Rectal smooth muscle tissue (tissue), 1 donor: ENCODE results near the gene ADGRV1.
"Not testable (repeated sequence)": the region's sequence is repeated elsewhere in the genome, so short reads cannot be mapped to it uniquely, and the experiment has no call there.

Experiments used
- H3K27ac ChIP-seq: one replicate; pipeline ENCODE4 v1.7.0; 2013; ENCODE audit warnings: low read depth, low read length, inconsistent platforms
- H3K27me3 ChIP-seq: one replicate; pipeline ENCODE4 v1.7.0; 2013; ENCODE audit warnings: low read length; ENCODE audit not compliant: control insufficient read depth, insufficient read depth
- H3K36me3 ChIP-seq: one replicate; pipeline ENCODE4 v1.7.0; 2013; ENCODE audit warnings: low read length; ENCODE audit not compliant: control insufficient read depth, insufficient read depth
- H3K4me1 ChIP-seq: one replicate; pipeline ENCODE4 v1.7.0; 2013; ENCODE audit warnings: low read length; ENCODE audit not compliant: control insufficient read depth, insufficient read depth
- H3K4me3 ChIP-seq: one replicate; pipeline ENCODE4 v1.7.0; 2013; ENCODE audit warnings: low read length
- H3K9ac ChIP-seq: one replicate; pipeline ENCODE4 v1.7.0; 2013; ENCODE audit warnings: low read length

Gene ADGRV1

DNA sequence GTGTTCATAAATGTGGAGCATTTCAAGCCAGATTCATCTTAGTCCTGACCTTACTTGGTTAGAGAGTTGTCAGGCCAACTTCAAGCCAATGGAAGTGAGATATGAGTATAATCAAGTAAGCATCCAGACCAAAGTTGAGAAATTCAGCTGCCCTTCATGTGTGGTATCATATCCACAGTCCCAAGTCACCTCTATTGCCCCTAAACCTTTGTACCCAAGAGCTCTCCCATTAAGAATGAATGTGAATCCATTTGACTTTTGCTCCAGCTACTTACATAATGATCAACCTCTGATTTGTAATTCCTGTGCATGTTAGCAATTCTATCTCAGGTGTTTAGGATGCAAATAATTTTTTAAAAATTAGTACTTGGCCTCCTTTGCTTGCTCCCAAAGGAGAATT is 342.7 kb downstream of the ADGRV1 start:
- Histone ChIP-seq H3K36me3 (no peaks in the 10 kb centered on the region), H3K4me3 (no peak overlapping the region), H3K27me3 (no peaks in the 10 kb centered on the region), H3K4me1 (no peaks in the 10 kb centered on the region), H3K9ac (no peak overlapping the region), H3K27ac (no peak overlapping the region)

DNA sequence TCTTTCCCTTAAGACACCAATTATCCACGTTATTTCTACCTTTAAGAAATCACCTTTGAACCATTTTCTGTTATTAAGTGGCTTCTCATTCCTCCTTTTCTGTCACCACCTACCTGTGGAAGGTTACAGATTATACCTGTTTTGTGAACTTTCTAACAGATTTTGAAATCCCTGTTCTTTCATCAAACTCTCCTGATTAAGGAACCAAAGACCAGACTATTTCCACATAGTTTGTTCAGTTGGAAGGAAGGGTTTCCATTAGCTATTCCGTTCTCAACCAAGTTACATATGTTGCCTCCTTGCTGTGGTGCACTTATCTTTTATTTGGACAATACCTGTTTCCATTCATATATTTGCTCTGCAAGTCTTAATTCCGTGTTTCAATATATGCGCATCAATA is 343.6 kb downstream of the ADGRV1 start:
- Histone ChIP-seq H3K36me3 (no peaks in the 10 kb centered on the region), H3K27me3 (no peaks in the 10 kb centered on the region), H3K4me3 (no peak overlapping the region), H3K4me1 (no peaks in the 10 kb centered on the region), H3K9ac (no peak overlapping the region), H3K27ac (no peak overlapping the region)

DNA sequence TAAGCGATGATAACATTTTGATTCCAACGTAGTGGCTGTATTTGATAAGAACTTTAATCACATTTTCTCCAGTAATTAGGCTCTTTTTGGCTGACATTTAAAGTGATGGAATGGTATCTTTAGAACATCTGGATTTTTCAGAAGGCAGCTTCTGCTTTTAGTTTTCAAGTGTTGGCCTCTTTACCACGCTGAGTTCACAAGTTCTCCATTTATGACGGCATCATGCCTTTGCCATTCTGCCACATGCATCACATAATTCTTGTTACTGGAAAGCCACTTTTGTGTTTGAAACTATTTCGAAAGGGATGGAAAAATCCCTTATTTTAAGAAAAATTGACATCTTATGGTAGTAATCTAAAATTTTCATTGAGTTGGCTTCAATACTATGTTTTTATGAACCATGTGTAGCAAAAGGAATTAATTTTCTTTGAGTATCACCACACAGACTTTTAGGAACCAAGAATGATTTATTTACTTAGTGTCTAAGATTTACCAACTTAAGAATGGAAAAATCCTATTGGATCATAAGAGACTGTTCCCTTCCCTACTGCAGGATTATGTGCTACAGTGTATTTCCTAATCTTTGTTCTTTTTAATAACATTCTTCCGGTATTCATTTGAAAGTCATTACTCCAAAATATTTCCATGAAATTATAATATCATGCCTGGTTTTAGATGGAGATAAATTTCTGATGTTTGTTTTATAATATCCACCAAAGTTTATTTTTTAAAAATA is 344.2 kb downstream of the ADGRV1 start:
- Histone ChIP-seq H3K27me3 (no peaks in the 10 kb centered on the region), H3K9ac (no peak overlapping the region), H3K27ac (no peak overlapping the region), H3K4me1 (no peaks in the 10 kb centered on the region), H3K4me3 (no peak overlapping the region), H3K36me3 (no peaks in the 10 kb centered on the region)

DNA sequence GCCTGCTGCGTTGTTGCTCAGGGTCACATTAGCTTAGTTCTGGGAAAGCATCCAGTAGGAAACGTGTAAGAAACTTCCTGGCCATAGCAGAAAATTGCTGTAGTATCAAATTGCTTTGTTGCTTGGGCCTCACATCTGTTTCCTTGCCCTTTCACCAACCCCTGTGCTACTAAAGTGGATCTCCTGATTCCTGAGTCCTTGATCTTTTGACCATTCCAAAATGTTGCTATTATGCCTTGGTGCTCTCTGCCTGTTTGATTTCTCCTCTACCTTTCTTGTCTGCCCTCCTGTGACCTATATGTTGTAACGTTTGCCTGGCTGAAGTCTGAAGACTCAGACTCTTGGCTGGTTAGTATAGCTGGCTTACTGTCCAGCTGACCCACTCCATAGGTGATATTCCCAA is 350.5 kb downstream of the ADGRV1 start:
- Histone ChIP-seq H3K4me3 (no peak overlapping the region), H3K27me3 (no peaks in the 10 kb centered on the region), H3K27ac (no peak overlapping the region), H3K36me3 (no peaks in the 10 kb centered on the region), H3K9ac (no peak overlapping the region), H3K4me1 (no peaks in the 10 kb centered on the region)

DNA sequence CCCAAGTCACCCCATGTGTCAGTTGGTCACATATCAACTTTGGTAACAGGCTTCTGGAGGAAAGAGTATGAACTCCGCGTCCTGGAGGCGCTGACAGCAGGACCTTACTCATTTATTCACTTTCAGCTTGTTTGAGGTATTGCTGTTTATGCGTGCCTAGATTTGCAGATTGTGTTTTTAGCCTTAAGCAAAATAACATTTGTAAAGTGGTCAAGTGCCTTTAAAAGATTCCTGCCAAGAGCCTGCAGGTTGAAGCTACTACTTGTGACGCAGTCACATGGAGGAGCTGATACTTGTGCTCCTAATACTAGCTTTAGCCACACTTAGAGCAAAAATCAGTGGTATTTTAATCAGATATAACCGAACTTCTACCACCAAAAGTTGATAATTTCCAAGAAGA is 351.3 kb downstream of the ADGRV1 start:
- Histone ChIP-seq H3K9ac (no peak overlapping the region), H3K36me3 (no peaks in the 10 kb centered on the region), H3K4me3 (no peak overlapping the region), H3K4me1 (no peaks in the 10 kb centered on the region), H3K27me3 (no peaks in the 10 kb centered on the region), H3K27ac (no peak overlapping the region)

DNA sequence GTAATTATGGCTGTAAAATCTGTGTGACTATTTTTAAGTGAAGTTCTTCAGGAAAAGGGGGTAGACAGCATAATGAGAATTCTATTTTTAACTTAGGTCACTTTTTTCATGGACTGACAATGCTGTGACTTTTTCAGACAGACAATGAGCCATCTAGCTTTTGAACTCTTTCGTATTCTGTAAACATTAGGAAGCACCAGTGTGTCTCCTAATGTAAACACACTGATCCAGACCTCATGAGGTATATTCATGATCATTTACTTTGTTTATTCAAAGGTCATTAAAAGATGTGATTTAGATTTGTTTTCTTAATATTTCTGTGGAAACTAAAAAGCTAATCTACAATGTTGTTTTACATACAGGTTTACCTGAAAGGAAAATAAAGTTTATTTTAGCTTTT is 352.6 kb downstream of the ADGRV1 start:
- H3K27ac ChIP-seq: no peak overlapping the region
- H3K4me3 ChIP-seq: no peak overlapping the region
- no peaks in the 10 kb centered on the region for H3K27me3 ChIP-seq
- H3K9ac ChIP-seq: no peak overlapping the region
- H3K4me1 ChIP-seq: no peaks in the 10 kb centered on the region
- H3K36me3 ChIP-seq: no peaks in the 10 kb centered on the region

DNA sequence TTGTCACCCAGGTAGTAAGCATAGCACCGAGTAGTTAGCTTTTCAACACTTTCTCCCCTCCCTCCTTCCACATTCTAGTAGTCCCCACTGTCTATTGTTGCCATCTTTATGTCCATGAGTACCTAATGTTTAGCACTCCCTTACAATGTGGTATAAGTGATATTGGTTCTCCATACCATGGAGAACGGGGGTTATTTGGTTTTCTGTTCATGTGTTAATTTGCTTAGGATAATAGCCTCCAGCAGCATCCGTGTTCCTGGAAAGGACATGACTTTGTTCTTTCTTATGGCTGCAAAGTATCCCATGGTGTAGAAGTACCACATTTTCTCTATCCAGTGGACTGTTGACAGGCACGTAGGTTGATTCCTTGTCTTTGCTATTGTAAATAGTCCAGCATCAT is 353.9 kb downstream of the ADGRV1 start:
- Histone ChIP-seq H3K27ac (no peak overlapping the region), H3K36me3 (no peaks in the 10 kb centered on the region), H3K27me3 (no peaks in the 10 kb centered on the region), H3K4me1 (no peaks in the 10 kb centered on the region), H3K4me3 (no peak overlapping the region), H3K9ac (no peak overlapping the region)

DNA sequence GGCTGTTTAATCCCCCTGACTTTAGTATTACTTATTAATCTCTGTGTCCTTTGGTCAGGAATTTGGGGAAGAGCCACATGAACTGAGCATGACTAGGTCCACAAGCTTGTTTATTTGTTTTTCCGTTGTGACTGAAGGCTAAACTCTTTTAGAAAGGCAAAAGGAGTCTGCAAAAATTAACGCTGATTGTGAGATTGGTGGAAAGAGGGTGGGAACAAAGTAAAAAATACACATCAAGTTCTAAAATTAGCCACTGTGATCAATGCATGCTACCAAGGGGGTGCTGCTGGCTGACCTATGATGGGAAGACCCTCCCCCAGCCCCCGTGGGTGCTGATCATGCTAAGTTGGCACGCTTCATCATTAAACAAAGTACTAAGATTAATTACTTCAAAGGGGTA is 356.8 kb downstream of the ADGRV1 start:
- Histone ChIP-seq H3K27me3 (no peaks in the 10 kb centered on the region), H3K4me1 (no peaks in the 10 kb centered on the region), H3K9ac (no peak overlapping the region), H3K36me3 (no peaks in the 10 kb centered on the region), H3K27ac (no peak overlapping the region), H3K4me3 (no peak overlapping the region)

DNA sequence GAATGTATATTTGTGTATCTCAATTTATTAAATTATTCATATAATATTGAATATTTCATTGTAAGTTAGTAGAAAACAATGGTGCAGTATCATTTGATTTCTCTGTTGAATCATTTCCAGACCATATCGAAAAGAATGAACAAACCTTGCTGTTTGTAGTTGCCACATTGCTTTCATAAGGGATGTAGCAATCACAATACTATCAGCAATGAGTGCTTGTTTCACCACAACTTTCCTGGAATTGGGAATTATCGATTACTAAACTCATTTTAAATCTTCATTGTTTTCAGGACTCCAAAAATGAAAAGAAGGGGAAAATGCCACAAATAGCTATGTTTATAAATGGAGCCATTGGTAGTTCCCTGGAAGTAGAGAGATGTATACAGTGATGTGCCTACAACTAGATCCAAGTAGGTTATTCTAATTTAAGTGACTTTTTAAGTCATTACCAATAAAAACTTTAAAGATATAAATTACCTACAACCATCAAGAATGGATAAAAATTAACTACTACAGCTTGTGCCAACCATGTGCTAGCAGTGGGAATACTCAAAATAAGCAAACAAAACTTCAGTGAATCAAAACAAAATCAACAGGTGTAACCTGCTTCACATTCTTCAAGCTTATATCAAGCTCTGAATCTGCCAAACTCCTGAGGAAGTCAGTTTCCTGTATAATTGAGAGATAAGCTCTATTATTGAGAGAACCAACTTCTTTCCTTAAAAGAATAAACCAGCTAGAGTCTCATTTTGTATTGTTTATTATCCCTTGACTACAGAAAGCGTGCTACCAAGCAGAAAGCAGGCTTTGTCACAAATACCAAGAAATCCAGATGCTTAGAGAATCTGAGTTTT is 358.6 kb downstream of the ADGRV1 start:
- Histone ChIP-seq H3K27ac (no peak overlapping the region), H3K36me3 (no peaks in the 10 kb centered on the region), H3K27me3 (no peaks in the 10 kb centered on the region), H3K9ac (no peak overlapping the region), H3K4me1 (no peaks in the 10 kb centered on the region), H3K4me3 (no peak overlapping the region)

DNA sequence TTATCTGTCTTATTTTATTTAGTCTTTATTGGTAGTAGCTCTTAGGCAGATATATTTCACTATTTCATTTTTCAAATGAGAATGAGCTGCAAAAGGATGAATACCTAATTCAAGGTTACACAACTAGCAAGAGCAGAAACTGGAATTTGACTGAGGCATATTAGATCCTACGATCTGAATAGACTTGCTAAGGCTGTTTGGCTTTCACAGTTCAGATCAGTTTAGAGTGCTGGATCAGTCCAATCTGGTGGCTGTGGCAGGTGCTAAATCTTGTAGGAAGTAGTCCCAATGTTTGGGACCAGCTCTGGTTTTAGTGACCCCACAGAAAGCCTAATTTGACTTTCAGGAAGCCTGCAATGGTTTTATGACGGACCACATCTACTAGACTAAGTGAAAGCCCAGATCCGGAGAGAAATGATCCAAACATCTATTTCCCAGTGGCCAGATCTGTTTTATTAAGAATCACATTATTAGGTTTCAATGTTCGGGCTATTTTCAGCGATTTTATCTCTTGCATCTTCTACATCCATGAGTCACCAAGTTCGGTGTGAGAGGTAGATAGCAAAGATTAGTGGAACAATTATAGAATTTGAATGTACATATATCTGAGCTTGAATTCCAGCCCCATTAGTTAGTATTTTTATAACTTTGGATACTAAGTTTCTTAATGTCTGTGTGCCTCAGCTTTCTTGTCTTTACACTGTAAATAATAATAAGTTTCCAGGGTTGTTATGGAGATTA is 359.5 kb downstream of the ADGRV1 start:
- Histone ChIP-seq H3K36me3 (no peaks in the 10 kb centered on the region), H3K4me1 (no peaks in the 10 kb centered on the region), H3K27me3 (no peaks in the 10 kb centered on the region), H3K9ac (no peak overlapping the region), H3K4me3 (no peak overlapping the region), H3K27ac (no peak overlapping the region)

DNA sequence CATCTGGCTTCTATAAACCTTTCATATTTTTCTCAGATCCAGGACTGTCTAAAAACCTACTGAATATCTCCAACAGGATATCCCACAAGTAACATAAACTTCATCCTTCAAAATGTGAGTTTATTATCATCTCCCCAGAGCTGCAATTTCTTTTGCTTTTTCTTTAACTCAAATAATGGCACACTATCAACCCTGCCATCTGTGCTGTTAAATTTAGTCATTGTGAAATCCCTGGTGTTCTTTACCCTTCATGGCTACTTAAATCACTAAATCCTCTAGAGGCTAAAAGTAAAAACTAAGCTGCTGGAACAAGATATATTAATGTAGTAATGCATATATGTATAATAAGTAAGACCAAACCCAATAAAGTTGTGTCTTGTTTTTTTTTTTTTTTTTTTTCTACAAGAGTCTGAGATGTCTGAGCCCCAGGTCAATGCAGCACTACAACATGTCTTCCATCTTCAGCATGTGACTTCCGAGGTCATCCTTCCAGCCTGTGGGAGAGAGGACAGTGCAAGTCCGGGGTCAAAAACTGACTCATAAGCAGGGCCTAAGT is 362.9 kb downstream of the ADGRV1 start:
- Histone ChIP-seq H3K9ac (no peak overlapping the region), H3K36me3 (no peaks in the 10 kb centered on the region), H3K4me1 (no peaks in the 10 kb centered on the region), H3K27ac (no peak overlapping the region), H3K4me3 (no peak overlapping the region), H3K27me3 (no peaks in the 10 kb centered on the region)

DNA sequence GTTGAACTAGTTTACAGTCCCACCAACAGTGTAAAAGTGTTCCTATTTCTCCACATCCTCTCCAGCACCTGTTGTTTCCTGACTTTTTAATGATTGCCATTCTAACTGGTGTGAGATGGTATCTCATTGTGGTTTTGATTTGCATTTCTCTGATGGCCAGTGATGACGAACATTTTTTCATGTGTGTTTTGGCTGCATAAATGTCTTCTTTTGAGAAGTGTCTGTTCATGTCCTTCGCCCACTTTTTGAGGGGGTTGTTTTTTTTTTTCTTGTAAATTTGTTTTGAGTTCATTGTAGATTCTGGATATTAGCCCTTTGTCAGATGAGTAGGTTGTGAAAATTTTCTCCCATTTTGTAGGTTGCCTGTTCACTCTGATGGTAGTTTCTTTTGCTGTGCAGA is 365.6 kb downstream of the ADGRV1 start:
- H3K27ac ChIP-seq, H3K27me3 ChIP-seq, H3K9ac ChIP-seq, H3K4me1 ChIP-seq, H3K4me3 ChIP-seq, H3K36me3 ChIP-seq: not testable (repeated sequence)
